Hepatocyte (in vitro differentiated cells): ENCODE measurements around the gene WFDC5. TPM values are rescaled to one million over a fixed set of nuclear protein-coding genes. Genes with fewer than 3 reads are reported as not detected.

Experiments
- DNase-seq: peaks from one replicate; pipeline ENCODE4 v3.0.0-alpha.2; 2016; ENCODE audit warnings: low spot score
- H2AFZ ChIP-seq: fragments of 200-600 bp; sonication (generic); 2 replicates; pipeline ENCODE4 v1.6.0; 2016; ENCODE audit warnings: antibody characterized with exemption, mild to moderate bottlenecking
- H3K27ac ChIP-seq: fragments of 200-600 bp; sonication (generic); 2 replicates; pipeline ENCODE4 v1.5.1; 2016; ENCODE audit warnings: mild to moderate bottlenecking
- H3K27me3 ChIP-seq: fragments of 200-600 bp; sonication (generic); 2 replicates; pipeline ENCODE4 v1.6.1; 2016
- H3K36me3 ChIP-seq: fragments of 200-600 bp; sonication (generic); replicated peaks from 2 replicates; pipeline ENCODE4 v1.5.1; 2016; ENCODE audit warnings: low read depth; ENCODE audit not compliant: insufficient read depth
- H3K4me1 ChIP-seq: fragments of 200-600 bp; sonication (generic); 2 replicates; pipeline ENCODE4 v1.5.1; 2016; ENCODE audit warnings: mild to moderate bottlenecking, moderate library complexity; ENCODE audit not compliant: insufficient read depth
- H3K4me2 ChIP-seq: fragments of 200-600 bp; sonication (generic); 2 replicates; pipeline ENCODE4 v1.6.0; 2016
- H3K4me3 ChIP-seq: fragments of 200-600 bp; sonication (generic); 2 replicates; pipeline ENCODE4 v1.5.1; 2016; ENCODE audit warnings: mild to moderate bottlenecking
- H3K79me2 ChIP-seq: fragments of 200-600 bp; sonication (generic); 2 replicates; pipeline ENCODE4 v1.6.0; 2017; ENCODE audit warnings: mild to moderate bottlenecking
- H3K9me2 ChIP-seq: fragments of 200-600 bp; sonication (generic); replicated peaks from 2 replicates; pipeline ENCODE4 v1.6.0; 2017; ENCODE audit warnings: mild to moderate bottlenecking; ENCODE audit not compliant: insufficient read depth
- H3K9me3 ChIP-seq: fragments of 200-600 bp; sonication (generic); 2 replicates; pipeline ENCODE4 v1.5.1; 2016; ENCODE audit warnings: low read depth, mild to moderate bottlenecking
- H4K20me1 ChIP-seq: fragments of 200-600 bp; sonication (generic); 2 replicates; pipeline ENCODE4 v1.6.0; 2016; ENCODE audit warnings: mild to moderate bottlenecking; ENCODE audit not compliant: insufficient read depth, poor library complexity, severe bottlenecking
- CTCF ChIP-seq: fragments of 200-600 bp; sonication (generic); IDR thresholded peaks from 2 replicates; pipeline ENCODE4 v1.5.1; 2016; ENCODE audit warnings: antibody characterized with exemption, mild to moderate bottlenecking; ENCODE audit not compliant: poor library complexity
- EZH2 ChIP-seq: fragments of 200-600 bp; sonication (generic); IDR thresholded peaks from 2 replicates; pipeline ENCODE4 v1.6.1; 2016; ENCODE audit warnings: antibody characterized with exemption, mild to moderate bottlenecking, borderline replicate concordance
- EZH2phosphoT487 ChIP-seq: fragments of 200-600 bp; sonication (generic); IDR thresholded peaks from one replicate; pipeline ENCODE4 v1.6.1; 2018; ENCODE audit warnings: antibody characterized with exemption, mild to moderate bottlenecking, low read depth, moderate library complexity; ENCODE audit not compliant: unreplicated experiment, severe bottlenecking
- WGBS: methylation state at CpG from one replicate; pipeline ENCODE4 v1.1.6; 2016; ENCODE audit warnings: low lambda C conversion rate; ENCODE audit errors: missing lambda C conversion rate; 5-methylcytosine and 5-hydroxymethylcytosine counted together
- polyA plus RNA-seq: library from polyadenylated mRNA; unstranded; fragments of >200 nt; fragmentation: Nextera tagmentation; extraction: Ambion mirVana; gene quantifications from 2 replicates; pipeline ENCODE4 v1.2.1, GENCODE V29; 2016
- total RNA-seq: library from RNA; depleted of rRNA; stranded (reverse); fragments of >200 nt; gene quantifications from 2 replicates; pipeline ENCODE4 v1.2.3, GENCODE V29; 2014

WFDC5 gene
- total and polyA plus RNA-seq, 2 experiments from 2014 or later, result 0.47 TPM; not detected in 1

GRCh38 chr20:45124365-45124764 is 9.4 kb upstream of the WFDC5 start, which contains the start of gene WFDC12:
TSS of gene WFDC12 (minus strand) at chr20:45124465. CDS start at chr20:45124447, 18 bp downstream.
- Histone ChIP-seq H4K20me1 (no peaks in the 10 kb centered on the region), H3K79me2 (no peaks in the 10 kb centered on the region), H3K4me3 (no peak within 1 kb of the TSS), H3K4me1 (no peaks in the 10 kb centered on the region), H3K27ac (no peak within 1 kb of the TSS), H3K36me3 (no peaks in the 10 kb centered on the region), H2AFZ (no peak within 1 kb of the TSS), H3K9me2 (no peaks in the 10 kb centered on the region), H3K9me3 (no peaks in the 10 kb centered on the region), H3K27me3 (peaks cover 11% of the 10 kb centered on the region), H3K4me2 (no peak within 1 kb of the TSS)
- TF ChIP-seq CTCF (no peak), EZH2 (no peak), EZH2phosphoT487 (no peak)
- 92% methylated on average over 6 of the region's 6 CpGs for WGBS
- no peak for DNase-seq

GRCh38 chr20:45121388-45121787 is 6.4 kb upstream of the WFDC5 start:
- Histone ChIP-seq H3K79me2 (no peaks in the 10 kb centered on the region), H3K4me3 (no peak overlapping the region), H3K9me2 (no peaks in the 10 kb centered on the region), H3K27me3 (peaks cover 11% of the 10 kb centered on the region), H3K9me3 (no peaks in the 10 kb centered on the region), H3K36me3 (no peaks in the 10 kb centered on the region), H4K20me1 (no peaks in the 10 kb centered on the region), H3K4me1 (no peaks in the 10 kb centered on the region), H2AFZ (no peak overlapping the region), H3K4me2 (no peak overlapping the region), H3K27ac (no peak overlapping the region)
- 94% methylated on average over 2 of the region's 2 CpGs for WGBS
- no peak for DNase-seq
- TF ChIP-seq EZH2, result no peak
- no peak for TF ChIP-seq EZH2phosphoT487
- no peak for TF ChIP-seq CTCF

- Histone ChIP-seq H3K79me2 (no peaks in the 10 kb centered on the region), H3K4me1 (no peaks in the 10 kb centered on the region), H3K4me3 (no peak overlapping the region), H3K27ac (no peak overlapping the region), H3K27me3 (peaks cover 3% of the 10 kb centered on the region), H3K36me3 (no peaks in the 10 kb centered on the region), H4K20me1 (no peaks in the 10 kb centered on the region), H2AFZ (no peak overlapping the region), H3K9me3 (no peaks in the 10 kb centered on the region), H3K4me2 (no peak overlapping the region), H3K9me2 (no peaks in the 10 kb centered on the region)
- no peak for DNase-seq
- 89% methylated on average over 2 of the region's 2 CpGs for WGBS
- no peak for TF ChIP-seq EZH2
Measured at GRCh38 chr20:45119556-45120266, 4.7 kb upstream of the WFDC5 start.

- H3K9me2 ChIP-seq, result no peaks in the 10 kb centered on the region
- H3K4me1 ChIP-seq, result no peaks in the 10 kb centered on the region
- DNase-seq, result no peak
- no peak overlapping the region for H2AFZ ChIP-seq
- H3K4me2 ChIP-seq, result no peak overlapping the region
- no peaks in the 10 kb centered on the region for H3K79me2 ChIP-seq
- H3K27ac ChIP-seq, result no peak overlapping the region
- H3K9me3 ChIP-seq, result no peaks in the 10 kb centered on the region
- 98% methylated on average over 2 of the region's 2 CpGs for WGBS
- TF ChIP-seq EZH2phosphoT487, result no peak
- TF ChIP-seq CTCF, result no peak
- no peak for TF ChIP-seq EZH2
- H3K4me3 ChIP-seq, result no peak overlapping the region
- H4K20me1 ChIP-seq, result no peaks in the 10 kb centered on the region
- H3K36me3 ChIP-seq, result no peaks in the 10 kb centered on the region
- H3K27me3 ChIP-seq, result no peaks in the 10 kb centered on the region
Measured at GRCh38 chr20:45118028-45118427, 3.1 kb upstream of the WFDC5 start.
